GM13976 (cell line): ENCODE results near the gene POFUT2.

ENCODE experiments used
- DNase-seq: peaks from one replicate; pipeline ENCODE4 v3.0.0; 2012; ENCODE audit warnings: low spot score
- in situ Hi-C: fragments of 300-500 bp; cut with MboI; formaldehyde crosslinking; loops from one replicate; pipeline ENCODE4 v1.12.0; 2022; ENCODE audit warnings: low sequenced_read_pairs, mixed read lengths, inconsistent platforms; ENCODE audit not compliant: unreplicated experiment
- TF ChIP-seq, protein P1 (sequence below): IDR thresholded peaks from 2 replicates; pipeline ENCODE4 v1.5.1; 2012; ENCODE audit warnings: borderline replicate concordance, mild to moderate bottlenecking; ENCODE audit not compliant: insufficient read depth; ENCODE audit errors: extremely low read depth, missing control alignments, control extremely low read depth

POFUT2 gene

GRCh38 chr21:45278156-45278911 is 9.4 kb downstream of the POFUT2 start:
- DNase-seq: no peak
- in situ Hi-C loops: loop anchor here (10.0 to 25.0 kb wide), 2 partner anchors 316 kb away; no protein-coding TSS in a partner anchor
- TF ChIP-seq, protein P1, sequence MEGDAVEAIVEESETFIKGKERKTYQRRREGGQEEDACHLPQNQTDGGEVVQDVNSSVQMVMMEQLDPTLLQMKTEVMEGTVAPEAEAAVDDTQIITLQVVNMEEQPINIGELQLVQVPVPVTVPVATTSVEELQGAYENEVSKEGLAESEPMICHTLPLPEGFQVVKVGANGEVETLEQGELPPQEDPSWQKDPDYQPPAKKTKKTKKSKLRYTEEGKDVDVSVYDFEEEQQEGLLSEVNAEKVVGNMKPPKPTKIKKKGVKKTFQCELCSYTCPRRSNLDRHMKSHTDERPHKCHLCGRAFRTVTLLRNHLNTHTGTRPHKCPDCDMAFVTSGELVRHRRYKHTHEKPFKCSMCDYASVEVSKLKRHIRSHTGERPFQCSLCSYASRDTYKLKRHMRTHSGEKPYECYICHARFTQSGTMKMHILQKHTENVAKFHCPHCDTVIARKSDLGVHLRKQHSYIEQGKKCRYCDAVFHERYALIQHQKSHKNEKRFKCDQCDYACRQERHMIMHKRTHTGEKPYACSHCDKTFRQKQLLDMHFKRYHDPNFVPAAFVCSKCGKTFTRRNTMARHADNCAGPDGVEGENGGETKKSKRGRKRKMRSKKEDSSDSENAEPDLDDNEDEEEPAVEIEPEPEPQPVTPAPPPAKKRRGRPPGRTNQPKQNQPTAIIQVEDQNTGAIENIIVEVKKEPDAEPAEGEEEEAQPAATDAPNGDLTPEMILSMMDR: no peak

DNA sequence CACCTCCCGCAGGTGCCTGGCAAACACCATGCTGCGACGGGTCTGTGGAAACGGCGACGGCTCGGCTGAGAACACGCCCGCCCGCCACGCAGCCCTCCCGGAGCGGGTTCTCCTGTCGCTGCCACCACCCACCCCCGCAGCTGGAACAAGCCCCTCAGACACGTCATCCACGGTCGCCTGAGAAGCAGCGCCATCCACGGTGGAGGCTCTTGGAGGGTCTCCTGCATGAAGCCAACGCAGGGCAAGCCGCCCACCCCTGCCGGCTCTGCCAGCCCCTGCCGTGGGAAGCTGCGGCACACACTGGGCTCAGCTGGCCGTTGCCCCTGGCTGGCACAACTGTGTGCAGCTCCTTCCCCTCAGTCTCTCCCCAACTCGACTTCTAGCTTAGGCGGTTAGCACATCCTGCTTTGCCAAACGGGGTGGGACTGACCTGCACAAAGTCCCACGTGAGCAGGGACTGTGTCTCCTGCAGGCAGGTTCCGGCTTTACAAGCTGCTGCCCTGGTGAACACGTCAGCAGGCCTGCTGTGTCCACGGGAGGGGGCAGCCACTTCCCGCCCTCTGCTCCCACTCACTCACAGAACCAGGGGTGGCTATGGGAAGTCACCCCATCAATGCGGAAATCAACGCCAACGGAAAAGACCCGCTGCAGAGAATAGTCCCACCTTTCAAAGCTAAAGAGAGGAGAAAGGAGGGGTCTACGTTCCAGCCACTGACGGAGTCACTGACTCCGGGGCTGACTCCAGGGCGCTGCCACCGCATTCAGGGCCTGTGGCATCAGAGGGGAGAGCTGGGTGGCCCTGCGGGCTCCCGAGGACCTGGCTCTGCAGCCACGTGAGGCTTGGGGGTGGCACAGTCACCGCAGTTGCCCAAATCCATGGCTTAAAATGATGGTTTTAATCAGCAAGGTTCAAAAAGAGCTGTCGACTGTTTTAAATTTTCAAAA is 10.3 kb downstream of the POFUT2 start:
- in situ Hi-C loops: loop anchor here (10.0 to 25.0 kb wide), 2 partner anchors 315 to 317 kb away; no protein-coding TSS in a partner anchor
- TF ChIP-seq, protein P1: no peak

DNA sequence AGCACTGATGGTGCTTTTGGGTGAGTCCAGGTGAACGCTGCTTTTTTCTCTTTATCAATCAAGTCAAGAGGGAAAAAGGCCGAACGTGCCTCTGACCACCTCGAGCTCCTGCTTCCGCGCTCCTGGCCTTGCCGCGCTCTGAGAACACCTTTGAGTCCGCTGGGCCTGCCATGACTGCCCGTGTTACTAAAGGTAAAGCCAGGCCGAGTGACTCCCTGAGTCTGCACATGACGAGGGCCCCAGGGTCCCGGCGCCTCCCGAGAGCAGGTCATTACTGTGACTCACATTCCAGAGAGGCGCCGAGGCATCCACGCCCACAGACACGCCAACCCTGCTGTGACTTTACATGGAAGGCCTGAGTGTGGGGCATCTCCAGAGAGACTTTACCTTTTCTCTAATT is 11.1 kb downstream of the POFUT2 start:
- in situ Hi-C loops: loop anchor here (10.0 to 25.0 kb wide), 2 partner anchors 314 to 318 kb away; no protein-coding TSS in a partner anchor
- TF ChIP-seq, protein P1: no peak

More for the DNA sequence above, 10.3 kb downstream of the POFUT2 start:
- no peak for DNase-seq

DNA sequence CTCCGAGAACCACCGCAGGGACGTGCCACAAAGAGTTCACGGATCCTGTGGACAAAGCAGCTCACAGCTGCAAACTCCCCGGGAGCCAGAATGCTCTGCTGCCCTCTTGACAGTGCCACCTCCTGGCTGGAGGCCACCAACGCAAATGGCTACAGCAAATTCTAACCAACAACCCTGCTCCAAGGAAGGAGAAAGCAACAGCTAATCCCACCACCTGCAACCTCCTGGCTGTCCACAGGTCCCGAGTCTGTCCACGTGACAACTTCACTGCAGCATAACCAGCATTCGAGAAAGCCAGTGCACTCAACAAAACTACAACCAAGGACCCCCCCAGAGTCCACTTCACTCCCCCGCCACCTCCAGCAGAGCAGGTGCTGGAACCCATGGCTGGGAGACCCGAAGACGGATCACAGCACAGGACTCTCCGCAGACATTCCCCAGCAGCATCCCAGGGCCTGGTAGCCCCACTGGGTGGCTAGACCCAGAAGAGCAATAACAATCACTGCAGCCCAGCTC is 17.3 kb downstream of the POFUT2 start:
- in situ Hi-C loops: loop anchor here (10.0 kb wide), 1 partner anchor 324 kb away; no protein-coding TSS in a partner anchor
- TF ChIP-seq, protein P1: no peak
- DNase-seq: no peak

More for the DNA sequence above, 11.1 kb downstream of the POFUT2 start:
- DNase-seq: no peak

- TF ChIP-seq, protein P1: no peak
- in situ Hi-C loops: loop anchor here (10.0 kb wide), 1 partner anchor 325 kb away; no protein-coding TSS in a partner anchor
- DNase-seq: no peak
Observed at GRCh38 chr21:45269861-45270260, 17.8 kb downstream of the POFUT2 start.

GRCh38 chr21:45267390-45267760 is 20.3 kb downstream of the POFUT2 start:
- DNase-seq: no peak
- TF ChIP-seq, protein P1: no peak
- in situ Hi-C loops: no loop called here
